HepG2 (cell line): Measurements from ENCODE around the gene ZBTB46. TPM values are rescaled to one million over a fixed set of nuclear protein-coding genes. Genes with fewer than 3 reads are reported as not detected.

ENCODE experiments used
- ADNP ChIP-seq: sonication (generic); formaldehyde crosslinking; IDR thresholded peaks from 2 replicates; pipeline ENCODE4 v1.4.0; 2020; ENCODE audit warnings: missing genetic modification reagents
- HDAC2 ChIP-seq: sonication (generic); formaldehyde crosslinking; IDR thresholded peaks from 2 replicates; pipeline ENCODE4 v1.4.0; 2020; ENCODE audit warnings: missing genetic modification reagents
- KLF16 ChIP-seq, 2 experiments: sonication (generic) in 1 of 2; formaldehyde crosslinking in 1 of 2; IDR thresholded peaks; 2 replicates each; pipeline versions ENCODE4 v1.6.1 to v1.8.0; 2016 to 2023; ENCODE audit warnings: missing genetic modification reagents in 2 of 2, missing compliant biosample characterization in 1 of 2
- MIXL1 ChIP-seq: IDR thresholded peaks from 2 replicates; pipeline ENCODE4 v1.6.1; 2016
- NR1H2 ChIP-seq: sonication (generic); formaldehyde crosslinking; IDR thresholded peaks from 2 replicates; pipeline ENCODE4 v1.8.1; 2022; ENCODE audit warnings: low read depth, missing genetic modification reagents, borderline replicate concordance
- POLR2G ChIP-seq: fragments of 200-400 bp; formaldehyde crosslinking; IDR thresholded peaks from 2 replicates; pipeline ENCODE4 v1.6.1; 2018; ENCODE audit warnings: mild to moderate bottlenecking, low read depth, low read length, moderate library complexity
- SALL1 ChIP-seq: sonication (generic); formaldehyde crosslinking; IDR thresholded peaks from 2 replicates; pipeline ENCODE4 v1.8.0; 2022; ENCODE audit warnings: mild to moderate bottlenecking, missing genetic modification reagents
- SNAI1 ChIP-seq: sonication (generic); formaldehyde crosslinking; IDR thresholded peaks from 2 replicates; pipeline ENCODE4 v1.5.0; 2020; ENCODE audit warnings: mild to moderate bottlenecking, missing genetic modification reagents, borderline replicate concordance
- ZBTB7B ChIP-seq: sonication (generic); formaldehyde crosslinking; IDR thresholded peaks from 2 replicates; pipeline ENCODE4 v1.4.0; 2020; ENCODE audit warnings: missing genetic modification reagents
- ZFP36 ChIP-seq: fragments of 150-350 bp; IDR thresholded peaks from 2 replicates; pipeline ENCODE4 v1.6.1; 2018; ENCODE audit warnings: borderline replicate concordance, low read length, low read depth; ENCODE audit not compliant: partially characterized antibody
- ZFP91 ChIP-seq: sonication (generic); formaldehyde crosslinking; IDR thresholded peaks from 2 replicates; pipeline ENCODE4 v1.9.0; 2022; ENCODE audit warnings: missing genetic modification reagents, mild to moderate bottlenecking, borderline replicate concordance
- ZNF3 ChIP-seq: IDR thresholded peaks from 2 replicates; pipeline ENCODE4 v1.7.0; 2017; ENCODE audit warnings: inconsistent platforms
- ZNF503 ChIP-seq: sonication (generic); formaldehyde crosslinking; IDR thresholded peaks from 2 replicates; pipeline ENCODE4 v1.4.0; 2020; ENCODE audit warnings: missing genetic modification reagents
- ZNF547 ChIP-seq: sonication (generic); formaldehyde crosslinking; IDR thresholded peaks from 2 replicates; pipeline ENCODE4 v1.5.1; 2020; ENCODE audit warnings: mild to moderate bottlenecking, missing genetic modification reagents
- ZNF781 ChIP-seq: sonication (generic); formaldehyde crosslinking; IDR thresholded peaks from 2 replicates; pipeline ENCODE4 v1.5.1; 2020; ENCODE audit warnings: borderline replicate concordance, mild to moderate bottlenecking, missing genetic modification reagents; ENCODE audit errors: not compliant biosample characterization
- polyA plus RNA-seq, 8 experiments: library from polyadenylated mRNA; depleted of rRNA in 3 of 8; stranded (reverse) in 7 of 8; unstranded in 1 of 8; fragments of >200 nt; fragmentation: Illumina TruSeq in 4 of 8; extraction: Trizol in 4 of 8; gene quantifications; 2 replicates each; pipeline versions ENCODE4 v1.2.1 to v1.2.3, GENCODE V29; 2011 to 2016; ENCODE audit warnings: low read depth in 4 of 8, missing spikeins in 1 of 8, mixed read lengths in 1 of 8; ENCODE audit not compliant: insufficient read depth in 1 of 8
- total RNA-seq, 5 experiments: library from RNA; depleted of rRNA; stranded (reverse); fragments of >200 nt; fragmentation: Illumina TruSeq; extraction: Trizol; gene quantifications; 2 replicates each; pipeline ENCODE4 v1.2.3, GENCODE V29; 2016; ENCODE audit warnings: low read depth in 1 of 5
- TF ChIP-seq, protein P1 (sequence below): sonication (generic); formaldehyde crosslinking; IDR thresholded peaks from 2 replicates; pipeline ENCODE4 v1.8.1; 2023; ENCODE audit warnings: missing genetic modification reagents, mild to moderate bottlenecking, borderline replicate concordance
- TF ChIP-seq, protein P2 (sequence below): IDR thresholded peaks from 2 replicates; pipeline ENCODE4 v1.6.1; 2016; ENCODE audit warnings: missing biosample characterization, missing genetic modification reagents, low read depth
- TF ChIP-seq, protein P3 (sequence below): sonication (generic); formaldehyde crosslinking; IDR thresholded peaks from 2 replicates; pipeline ENCODE4 v1.5.1; 2020; ENCODE audit warnings: missing genetic modification reagents, mild to moderate bottlenecking, borderline replicate concordance
- TF ChIP-seq, protein P4 (sequence below): sonication (generic); formaldehyde crosslinking; IDR thresholded peaks from 2 replicates; pipeline ENCODE4 v1.9.0; 2021; ENCODE audit warnings: missing genetic modification reagents, mild to moderate bottlenecking, borderline replicate concordance

The ZBTB46 gene
- total and polyA plus RNA-seq, 2 of the 13 experiments (the other 11 are each of a cell fraction or from before 2014, with no cell fraction given) = 1.6 to 13.5 TPM

GRCh38 chr20:63848003-63848911 is 17.2 kb upstream of the ZBTB46 start (continued):
- TF ChIP-seq ZFP91 (CRISPR knock-in tag) (peak; percentile 26; the same call in 1 of the 2 replicates), ZNF547 (CRISPR knock-in tag) (0 out of 2 replicates have a peak, but pooled peaks have one; percentile 17), ZBTB7B (CRISPR knock-in tag) (peak; percentile 64), KLF16 (CRISPR knock-in tag; IDR thresholded peaks at IDR 0.05) (peak in 1 of 2 experiments; percentile 81; a peak in 1 of 4 replicates), SNAI1 (CRISPR knock-in tag) (no peak), ZNF3 (no peak), ZNF781 (no peak), ZFP36 (no peak), ZNF503 (CRISPR knock-in tag) (no peak), POLR2G (no peak; the same call in 1 of the 2 replicates), MIXL1 (no peak), NR1H2 (CRISPR knock-in tag) (no peak), HDAC2 (peak; percentile 29), ADNP (CRISPR knock-in tag) (no peak), SALL1 (CRISPR knock-in tag) (peak; percentile 59)
- TF ChIP-seq, protein P1, sequence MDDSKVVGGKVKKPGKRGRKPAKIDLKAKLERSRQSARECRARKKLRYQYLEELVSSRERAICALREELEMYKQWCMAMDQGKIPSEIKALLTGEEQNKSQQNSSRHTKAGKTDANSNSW (CRISPR knock-in tag) = no peak
- TF ChIP-seq, protein P2, sequence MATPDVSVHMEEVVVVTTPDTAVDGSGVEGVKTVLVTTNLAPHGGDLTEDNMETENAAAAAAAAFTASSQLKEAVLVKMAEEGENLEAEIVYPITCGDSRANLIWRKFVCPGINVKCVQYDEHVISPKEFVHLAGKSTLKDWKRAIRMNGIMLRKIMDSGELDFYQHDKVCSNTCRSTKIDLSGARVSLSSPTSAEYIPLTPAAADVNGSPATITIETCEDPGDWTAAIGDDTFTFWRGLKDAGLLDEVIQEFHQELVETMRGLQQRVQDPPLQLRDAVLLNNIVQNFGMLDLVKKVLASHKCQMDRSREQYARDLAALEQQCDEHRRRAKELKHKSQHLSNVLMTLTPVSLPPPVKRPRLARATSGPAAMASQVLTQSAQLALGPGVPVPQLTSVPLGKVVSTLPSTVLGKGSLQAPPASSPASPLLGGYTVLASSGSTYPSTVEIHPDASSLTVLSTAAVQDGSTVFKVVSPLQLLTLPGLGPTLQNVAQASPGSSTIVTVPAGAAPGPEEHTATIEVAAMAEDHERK (CRISPR knock-in tag) = no peak
- TF ChIP-seq, protein P3, sequence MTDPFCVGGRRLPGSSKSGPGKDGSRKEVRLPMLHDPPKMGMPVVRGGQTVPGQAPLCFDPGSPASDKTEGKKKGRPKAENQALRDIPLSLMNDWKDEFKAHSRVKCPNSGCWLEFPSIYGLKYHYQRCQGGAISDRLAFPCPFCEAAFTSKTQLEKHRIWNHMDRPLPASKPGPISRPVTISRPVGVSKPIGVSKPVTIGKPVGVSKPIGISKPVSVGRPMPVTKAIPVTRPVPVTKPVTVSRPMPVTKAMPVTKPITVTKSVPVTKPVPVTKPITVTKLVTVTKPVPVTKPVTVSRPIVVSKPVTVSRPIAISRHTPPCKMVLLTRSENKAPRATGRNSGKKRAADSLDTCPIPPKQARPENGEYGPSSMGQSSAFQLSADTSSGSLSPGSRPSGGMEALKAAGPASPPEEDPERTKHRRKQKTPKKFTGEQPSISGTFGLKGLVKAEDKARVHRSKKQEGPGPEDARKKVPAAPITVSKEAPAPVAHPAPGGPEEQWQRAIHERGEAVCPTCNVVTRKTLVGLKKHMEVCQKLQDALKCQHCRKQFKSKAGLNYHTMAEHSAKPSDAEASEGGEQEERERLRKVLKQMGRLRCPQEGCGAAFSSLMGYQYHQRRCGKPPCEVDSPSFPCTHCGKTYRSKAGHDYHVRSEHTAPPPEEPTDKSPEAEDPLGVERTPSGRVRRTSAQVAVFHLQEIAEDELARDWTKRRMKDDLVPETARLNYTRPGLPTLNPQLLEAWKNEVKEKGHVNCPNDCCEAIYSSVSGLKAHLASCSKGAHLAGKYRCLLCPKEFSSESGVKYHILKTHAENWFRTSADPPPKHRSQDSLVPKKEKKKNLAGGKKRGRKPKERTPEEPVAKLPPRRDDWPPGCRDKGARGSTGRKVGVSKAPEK (CRISPR knock-in tag) = no peak
- TF ChIP-seq, protein P4, sequence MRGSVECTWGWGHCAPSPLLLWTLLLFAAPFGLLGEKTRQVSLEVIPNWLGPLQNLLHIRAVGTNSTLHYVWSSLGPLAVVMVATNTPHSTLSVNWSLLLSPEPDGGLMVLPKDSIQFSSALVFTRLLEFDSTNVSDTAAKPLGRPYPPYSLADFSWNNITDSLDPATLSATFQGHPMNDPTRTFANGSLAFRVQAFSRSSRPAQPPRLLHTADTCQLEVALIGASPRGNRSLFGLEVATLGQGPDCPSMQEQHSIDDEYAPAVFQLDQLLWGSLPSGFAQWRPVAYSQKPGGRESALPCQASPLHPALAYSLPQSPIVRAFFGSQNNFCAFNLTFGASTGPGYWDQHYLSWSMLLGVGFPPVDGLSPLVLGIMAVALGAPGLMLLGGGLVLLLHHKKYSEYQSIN = no peak
